Esophagus squamous epithelium (tissue), 5 donors: ENCODE results near the gene CASP6. TPM values are rescaled to one million over a fixed set of nuclear protein-coding genes. Genes with fewer than 3 reads are reported as not detected.

Source experiments
- DNase-seq: peaks from one replicate; lab custom pipeline; 2025; lab: John Stamatoyannopoulos, UW
- H3K27ac ChIP-seq, 4 donors: fragments of 200-600 bp; sonication (generic); one replicate each; pipeline ENCODE4 v1.5.1; 2016 to 2019; ENCODE audit warnings: mild to moderate bottlenecking in 1 of 4
- H3K27me3 ChIP-seq, 4 donors: fragments of 200-600 bp; sonication (generic); 1 replicate in 3 of 4; 2 replicates in 1 of 4; pipeline versions ENCODE4 v1.5.1 to v1.6.0; 2017 to 2021; ENCODE audit warnings: antibody characterized with exemption in 1 of 4
- H3K36me3 ChIP-seq, 3 donors: fragments of 200-600 bp; sonication (generic); one replicate each; pipeline ENCODE4 v1.5.1; 2016 to 2019
- H3K4me1 ChIP-seq, 3 donors: fragments of 200-600 bp; sonication (generic); one replicate each; pipeline ENCODE4 v1.5.1; 2017 to 2019
- H3K4me3 ChIP-seq, 4 donors: fragments of 200-600 bp; sonication (generic); 1 replicate in 3 of 4; 2 replicates in 1 of 4; pipeline ENCODE4 v1.5.1; 2016 to 2019; ENCODE audit warnings: mild to moderate bottlenecking in 2 of 4, moderate library complexity in 1 of 4
- H3K9me3 ChIP-seq, 3 donors: fragments of 200-600 bp; sonication (generic); one replicate each; pipeline ENCODE4 v1.5.1; 2016 to 2019
- CTCF ChIP-seq, 6 experiments: fragments of 450-650 bp in 4 of 6; fragments of 200-600 bp in 2 of 6; sonication (generic) in 2 of 6; IDR thresholded peaks; one replicate each; pipeline ENCODE4 v1.5.1; 2016 to 2019; ENCODE audit warnings: antibody characterized with exemption in 6 of 6, mild to moderate bottlenecking in 4 of 6, moderate library complexity in 4 of 6
- POLR2A ChIP-seq, 4 donors: fragments of 450-650 bp; IDR thresholded peaks; one replicate each; pipeline ENCODE4 v1.6.1; 2017; ENCODE audit warnings: antibody characterized with exemption in 4 of 4, mild to moderate bottlenecking in 4 of 4, moderate library complexity in 3 of 4
- WGBS, 2 donors: methylation state at CpG; one replicate each; pipeline ENCODE4 v1.1.5; 2018; 5-methylcytosine and 5-hydroxymethylcytosine counted together
- intact Hi-C: fragments of 100-400 bp; cut with DNase I; formaldehyde crosslinking; loops from one replicate; pipeline ENCODE4 v1.15.0; 2022
- total RNA-seq, 4 donors: library from RNA; depleted of rRNA; stranded (reverse); fragments of >200 nt; gene quantifications; one replicate each; pipeline ENCODE4 v1.1.0, GENCODE V29; 2016
- donor health status: DM: yes; HTN: yes; CAD: no.

CASP6 gene
- total RNA-seq, 4 donors from 2014 or later = 7.0 to 21.9 (median 15.4) TPM

- intact Hi-C loops = no loop called here
- Histone ChIP-seq H3K27me3 (no peaks in the 10 kb centered on the region), H3K9me3 (no peaks in the 10 kb centered on the region), H3K27ac (no peak overlapping the region), H3K4me1 (no peaks in the 10 kb centered on the region), H3K36me3 (no peaks in the 10 kb centered on the region), H3K4me3 (no peak overlapping the region)
- no peak for TF ChIP-seq POLR2A (IDR thresholded peaks at IDR 0.05)
- TF ChIP-seq CTCF (IDR thresholded peaks at IDR 0.05) = no peak
- DNase-seq = no peak
Measured at GRCh38 chr4:109671350-109671749, 31.9 kb downstream of the CASP6 start.

- H3K9me3 ChIP-seq = no peaks in the 10 kb centered on the region
- H3K4me1 ChIP-seq = no peaks in the 10 kb centered on the region
- WGBS, 2 donors = 59 to 86% methylated on average over 5 of the region's 5 CpGs
- no peak overlapping the region for H3K27ac ChIP-seq
- no peak overlapping the region for H3K4me3 ChIP-seq
- intact Hi-C loops = no loop called here
- peaks cover 0 to 10% (median 0%) of the 10 kb centered on the region in 3 donors for H3K36me3 ChIP-seq
- TF ChIP-seq POLR2A (IDR thresholded peaks at IDR 0.05) (no peak), CTCF (IDR thresholded peaks at IDR 0.05) (no peak)
- no peak for DNase-seq
- no peaks in the 10 kb centered on the region for H3K27me3 ChIP-seq
Measured at GRCh38 chr4:109665783-109666485, 37.3 kb downstream of the CASP6 start.

- no peaks in the 10 kb centered on the region for H3K9me3 ChIP-seq
- no peak for TF ChIP-seq CTCF (IDR thresholded peaks at IDR 0.05)
- no peak for TF ChIP-seq POLR2A (IDR thresholded peaks at IDR 0.05)
- no peak overlapping the region for H3K4me3 ChIP-seq
- intact Hi-C loops = no loop called here
- 32 to 49% methylated on average over 3 of the region's 3 CpGs for WGBS, 2 donors
- peaks cover 0 to 16% (median 0%) of the 10 kb centered on the region in 3 donors for H3K36me3 ChIP-seq
- DNase-seq = no peak
- no peaks in the 10 kb centered on the region for H3K27me3 ChIP-seq
- no peak overlapping the region for H3K27ac ChIP-seq
- H3K4me1 ChIP-seq = no peaks in the 10 kb centered on the region
Measured at GRCh38 chr4:109662771-109663170, 40.5 kb downstream of the CASP6 start.

DNA sequence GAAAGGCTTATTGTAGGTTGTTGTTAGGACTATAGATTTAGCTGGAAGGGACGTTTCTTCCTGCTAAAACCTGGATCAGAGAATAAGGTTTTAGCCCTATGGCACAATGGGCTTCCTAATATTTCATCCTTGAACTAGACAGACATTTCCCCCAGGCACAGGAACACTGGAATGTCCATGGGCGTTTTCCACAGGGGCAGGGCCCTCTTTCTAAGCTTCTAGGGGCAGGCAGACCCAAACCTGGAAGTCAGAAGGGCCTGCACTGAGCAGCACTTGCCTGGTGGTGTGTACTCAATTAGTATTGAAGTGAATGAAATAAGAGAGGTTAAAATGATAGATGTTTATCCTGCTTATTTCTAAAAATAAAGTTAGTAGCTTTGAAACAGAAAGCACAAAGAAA lies 41.1 kb downstream of the CASP6 start:
- H3K4me3 ChIP-seq = no peak overlapping the region
- no peaks in the 10 kb centered on the region for H3K4me1 ChIP-seq
- H3K27ac ChIP-seq = no peak overlapping the region
- intact Hi-C loops = no loop called here
- no peaks in the 10 kb centered on the region for H3K27me3 ChIP-seq
- no peaks in the 10 kb centered on the region for H3K9me3 ChIP-seq
- DNase-seq = no peak
- WGBS, 2 donors = 42 to 46% methylated on average over 2 of the region's 2 CpGs
- TF ChIP-seq POLR2A (IDR thresholded peaks at IDR 0.05) (no peak), CTCF (IDR thresholded peaks at IDR 0.05) (no peak)
- H3K36me3 ChIP-seq = peaks cover 0 to 16% (median 0%) of the 10 kb centered on the region in 3 donors

GRCh38 chr4:109658871-109659410 lies 44.3 kb downstream of the CASP6 start:
- Histone ChIP-seq H3K9me3 (no peaks in the 10 kb centered on the region), H3K27me3 (no peaks in the 10 kb centered on the region), H3K4me3 (no peak overlapping the region), H3K36me3 (peaks cover 0 to 16% (median 0%) of the 10 kb centered on the region in 3 donors), H3K4me1 (no peaks in the 10 kb centered on the region), H3K27ac (no peak overlapping the region)
- intact Hi-C loops = no loop called here
- no peak for DNase-seq
- WGBS, 2 donors = 80 to 84% methylated on average over 3 to 5 of the region's 6 CpGs
- TF ChIP-seq POLR2A (IDR thresholded peaks at IDR 0.05) (no peak), CTCF (IDR thresholded peaks at IDR 0.05) (no peak)
